Activated CD4-positive, alpha-beta T cell treated with anti-CD3 and anti-CD28 coated beads, Interleukin-2, amount 50 U/mL, for 1 hour (primary cell): ENCODE data around the gene ASB14.
"Not testable (repeated sequence)": the region's sequence is repeated elsewhere in the genome, so short reads cannot be mapped to it uniquely, and the experiment has no call there.

Source experiments
- DNase-seq: peaks from one replicate; pipeline ENCODE4 v3.0.0-alpha.2; 2020

Gene ASB14

DNA sequence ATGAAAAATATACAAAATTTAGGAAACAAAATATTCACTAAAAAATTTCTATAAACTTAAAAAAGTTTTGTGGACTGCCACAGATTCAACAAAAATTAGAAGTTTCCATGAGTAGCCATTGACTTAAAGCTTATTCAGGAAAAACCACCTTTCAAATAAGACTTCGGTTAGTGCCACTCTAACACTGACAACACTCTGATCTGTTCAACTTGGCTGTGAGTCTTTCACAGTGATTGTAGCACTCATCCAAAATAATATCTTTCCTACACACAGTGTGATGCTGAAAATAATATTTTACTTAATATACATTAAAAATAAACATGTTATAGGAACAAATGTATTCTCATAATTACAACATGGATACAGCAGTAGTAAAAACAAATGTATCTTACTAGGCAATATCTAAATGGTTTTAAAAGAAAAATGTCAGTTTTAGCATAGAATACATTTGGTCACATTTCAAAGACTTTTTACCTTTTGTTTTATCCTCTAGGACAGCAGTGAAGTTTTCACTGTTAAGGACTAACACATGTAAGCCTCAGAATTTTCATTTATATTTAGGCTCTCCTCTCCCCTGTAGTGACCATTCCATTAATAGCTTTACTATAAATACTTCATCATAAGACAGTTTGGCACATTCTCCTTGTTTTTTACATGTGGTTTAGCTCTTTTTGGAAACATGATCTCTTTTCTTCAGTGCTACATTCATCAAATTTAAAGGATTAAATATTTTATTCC, at the start of gene ASB14:
Gene ASB14, minus strand, starts transcription at position 527 of the 738 bp plus-strand sequence. CDS start 652 bp downstream, outside the sequence.
- no peak for DNase-seq

DNA sequence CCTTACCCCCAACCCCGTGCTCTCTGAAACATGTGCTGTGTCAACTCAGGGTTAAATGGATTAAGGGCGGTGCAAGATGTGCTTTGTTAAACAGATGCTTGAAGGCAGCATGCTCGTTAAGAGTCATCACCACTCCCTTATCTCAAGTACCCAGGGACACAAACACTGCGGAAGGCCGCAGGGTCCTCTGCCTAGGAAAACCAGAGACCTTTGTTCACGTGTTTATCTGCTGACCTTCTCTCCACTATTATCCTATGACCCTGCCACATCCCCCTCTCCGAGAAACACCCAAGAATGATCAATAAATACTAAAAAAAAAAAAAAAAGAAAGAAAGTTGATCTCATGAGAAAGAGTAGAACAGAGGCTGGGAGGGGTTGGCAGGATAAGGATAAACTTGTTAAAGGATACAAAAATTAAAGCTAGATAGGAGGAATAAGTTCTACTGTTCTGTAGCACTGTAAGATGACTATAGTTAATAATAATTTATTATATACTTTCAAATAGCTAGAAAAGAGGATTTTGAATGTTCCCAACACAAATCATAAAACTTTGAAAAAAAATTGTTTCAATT, 46.7 kb upstream of the ASB14 start:
- DNase-seq: not testable (repeated sequence)

DNA sequence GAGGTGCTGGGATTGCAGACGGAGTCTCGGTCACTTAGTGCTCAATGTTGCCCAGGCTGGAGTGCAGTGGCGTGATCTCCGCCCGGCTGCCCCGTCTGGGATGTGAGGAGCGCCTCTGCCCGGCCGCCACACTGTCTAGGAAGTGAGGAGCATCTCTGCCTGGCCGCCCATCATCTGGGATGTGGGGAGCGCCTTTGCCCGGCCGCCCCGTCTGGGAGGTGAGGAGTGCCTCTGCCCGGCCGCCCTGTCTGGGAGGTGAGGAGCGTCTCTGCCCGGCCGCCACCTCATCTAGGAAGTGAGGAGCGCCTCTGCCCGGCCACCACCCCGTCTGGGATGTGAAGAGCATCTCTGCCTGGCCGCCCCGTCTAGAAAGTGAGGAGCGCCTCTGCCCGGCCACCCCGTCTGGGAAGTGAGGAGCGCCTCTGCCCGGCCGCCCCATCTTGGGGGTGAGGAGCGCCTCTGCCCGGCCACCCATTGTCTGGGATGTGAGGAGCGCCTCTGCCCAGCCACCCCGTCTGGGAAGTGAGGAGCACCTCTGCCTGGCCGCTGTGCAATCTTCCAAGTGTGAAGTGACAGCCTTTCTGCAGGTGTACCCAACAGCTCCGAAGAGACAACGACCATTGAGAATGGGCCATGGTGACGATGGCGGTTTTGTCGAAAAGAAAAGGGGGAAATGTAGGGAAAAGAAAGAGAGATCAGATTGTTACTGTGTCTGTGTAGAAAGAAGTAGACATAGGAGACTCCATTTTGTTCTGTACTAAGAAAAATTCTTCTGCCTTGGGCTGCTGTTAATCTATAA, 46.0 kb upstream of the ASB14 start:
- not testable (repeated sequence) for DNase-seq

DNA sequence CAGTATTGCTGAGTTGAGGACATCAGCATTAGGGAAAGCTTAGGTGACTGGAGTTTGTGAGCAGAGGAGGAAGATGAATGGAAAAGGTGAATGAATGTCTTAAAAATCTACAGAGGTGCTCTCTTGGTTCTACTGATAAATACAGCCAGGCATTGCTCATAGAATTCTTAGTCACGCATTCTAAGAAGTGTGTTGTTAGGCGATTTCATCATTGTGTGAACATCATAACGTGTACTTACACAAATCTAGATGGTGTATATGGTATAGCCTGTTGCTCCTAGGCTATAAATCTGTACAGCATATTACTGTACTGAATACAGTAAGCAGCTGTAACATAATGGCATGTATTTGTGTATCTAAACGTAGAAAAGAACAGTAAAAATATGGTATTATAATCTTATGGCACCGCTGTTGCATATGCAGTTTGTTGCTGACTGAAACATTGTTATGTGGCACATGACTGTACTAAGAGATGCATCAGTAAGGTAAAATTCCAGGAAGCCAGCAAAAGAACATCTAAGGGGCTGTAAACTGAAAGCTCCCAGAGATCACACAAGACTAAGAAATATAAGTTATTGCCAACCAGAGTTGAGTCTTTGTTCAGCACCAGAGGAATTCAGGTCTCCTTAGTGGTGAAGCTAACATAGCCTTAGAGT, 42.9 kb upstream of the ASB14 start:
- no peak for DNase-seq

DNA sequence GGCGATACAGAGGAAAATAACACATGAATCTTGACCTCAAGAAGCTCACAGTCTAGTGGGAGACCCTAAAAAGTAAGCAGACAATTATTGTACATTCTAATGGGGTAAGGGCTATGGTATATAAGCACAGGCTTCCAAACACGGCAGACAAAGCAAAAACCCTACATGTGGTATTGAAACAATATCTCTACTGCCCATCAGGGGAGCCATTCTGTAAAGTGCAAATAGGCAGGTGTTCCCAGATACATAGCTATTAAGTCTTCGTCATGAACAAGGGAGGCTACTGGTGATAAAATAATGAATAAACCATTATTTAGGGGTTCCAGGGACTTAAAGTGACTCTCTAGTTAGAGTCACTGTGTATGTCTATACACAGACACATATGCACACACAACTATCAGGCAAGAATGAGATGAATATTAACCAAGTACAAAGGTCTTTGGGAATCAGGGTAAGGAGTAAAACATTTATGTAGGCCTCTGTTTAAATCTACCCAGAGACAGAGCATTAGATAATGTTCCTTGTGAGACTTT, 38.7 kb upstream of the ASB14 start:
- no peak for DNase-seq

DNA sequence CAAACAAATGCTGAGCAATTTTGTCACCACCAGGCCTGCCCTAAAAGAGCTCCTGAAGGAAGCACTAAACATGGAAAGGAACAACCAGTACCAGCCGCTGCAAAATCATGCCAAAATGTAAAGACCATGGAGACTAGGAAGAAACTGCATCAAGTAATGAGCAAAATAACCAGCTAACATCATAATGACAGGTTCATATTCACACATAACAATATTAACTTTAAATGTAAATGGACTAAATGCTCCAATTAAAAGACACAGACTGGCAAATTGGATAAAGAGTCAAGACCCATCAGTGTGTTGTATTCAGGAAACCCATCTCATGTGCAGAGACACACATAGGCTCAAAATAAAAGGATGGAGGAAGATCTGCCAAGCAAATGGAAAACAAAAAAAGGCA, 34.0 kb upstream of the ASB14 start:
- DNase-seq: not testable (repeated sequence)

DNA sequence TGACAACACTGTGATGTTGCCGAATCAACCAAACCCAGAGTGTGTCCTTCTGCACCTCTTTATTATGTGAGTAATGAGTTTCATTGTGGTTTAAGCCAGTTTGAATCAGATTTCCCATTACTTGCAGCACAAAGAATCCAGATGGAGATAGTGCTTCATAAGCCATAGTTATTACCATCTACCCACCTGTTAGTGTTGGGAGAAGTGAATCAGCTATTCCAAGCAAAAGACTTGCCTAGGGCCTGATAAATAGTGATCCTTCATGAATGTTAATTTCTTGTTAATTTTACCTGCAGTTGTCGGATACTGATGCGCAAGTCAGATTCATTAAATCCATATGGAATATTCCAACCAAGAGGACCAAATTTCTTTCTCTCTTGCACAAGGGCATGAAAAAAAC, 21.7 kb upstream of the ASB14 start:
- DNase-seq: no peak

DNA sequence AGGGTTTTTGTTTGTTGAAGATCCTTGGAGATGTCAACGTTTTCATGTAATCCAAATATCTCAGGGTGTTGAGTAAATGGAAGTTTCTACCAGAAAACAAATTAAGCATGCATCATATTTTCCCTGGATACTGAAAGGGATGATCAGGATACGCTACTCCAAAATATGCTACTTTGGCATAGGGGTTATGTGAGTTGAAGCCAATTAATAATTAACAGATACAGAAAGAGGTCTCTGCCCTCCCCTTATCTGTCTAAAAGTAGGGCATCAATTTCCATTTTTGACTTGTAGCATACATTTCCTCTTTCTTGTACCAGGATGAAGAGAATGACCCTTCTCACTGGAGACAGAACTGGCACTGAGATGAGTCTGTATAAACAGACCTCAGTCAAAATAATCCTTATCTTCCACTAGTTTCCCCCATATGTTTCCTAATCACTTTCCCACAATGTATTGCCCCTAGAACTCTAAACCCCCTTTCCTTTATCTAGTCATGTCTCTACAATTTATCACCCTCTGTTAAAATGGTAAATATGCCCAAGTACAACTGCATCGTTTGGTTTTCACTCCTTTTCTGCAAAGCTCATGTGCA, 17.4 kb upstream of the ASB14 start:
- DNase-seq: no peak

DNA sequence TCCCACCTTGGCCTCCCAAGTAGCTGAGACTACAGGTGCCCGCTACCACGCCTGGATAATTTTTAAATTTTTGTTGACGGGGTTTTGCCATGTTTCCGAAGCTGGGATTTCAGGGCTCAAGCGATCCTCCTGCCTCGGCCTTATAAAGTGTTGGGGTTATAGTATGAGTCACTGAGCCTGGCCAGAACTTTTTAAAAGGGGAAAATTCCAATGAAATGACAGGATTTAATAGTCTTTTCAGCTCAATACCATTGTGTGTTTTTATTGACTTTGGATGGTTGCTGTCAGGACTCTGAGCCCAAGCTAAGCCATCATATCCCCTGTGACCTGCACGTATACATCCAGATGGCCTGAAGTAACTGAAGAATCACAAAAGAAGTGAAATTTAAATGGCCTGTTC, 11.0 kb upstream of the ASB14 start:
- DNase-seq: not testable (repeated sequence)

DNA sequence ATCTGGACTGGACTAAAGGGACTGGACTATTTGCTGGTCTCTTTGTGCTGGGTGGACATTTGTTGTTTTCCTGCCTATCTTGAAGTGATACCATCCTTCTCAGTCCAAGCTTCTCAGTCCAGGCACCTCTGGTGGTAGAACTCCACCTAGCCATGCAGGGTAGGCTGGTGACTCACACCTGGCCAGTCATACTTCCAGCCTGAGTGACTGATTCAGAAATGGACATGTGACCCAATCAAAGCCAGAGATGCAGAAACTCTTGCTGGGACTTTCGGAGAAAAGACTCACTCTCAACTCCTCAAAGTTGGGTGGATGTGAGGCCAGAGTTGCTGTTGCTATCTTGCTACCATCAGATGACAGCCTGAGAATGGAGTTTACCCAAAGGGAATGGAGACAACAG, 5.6 kb upstream of the ASB14 start:
- no peak for DNase-seq

DNA sequence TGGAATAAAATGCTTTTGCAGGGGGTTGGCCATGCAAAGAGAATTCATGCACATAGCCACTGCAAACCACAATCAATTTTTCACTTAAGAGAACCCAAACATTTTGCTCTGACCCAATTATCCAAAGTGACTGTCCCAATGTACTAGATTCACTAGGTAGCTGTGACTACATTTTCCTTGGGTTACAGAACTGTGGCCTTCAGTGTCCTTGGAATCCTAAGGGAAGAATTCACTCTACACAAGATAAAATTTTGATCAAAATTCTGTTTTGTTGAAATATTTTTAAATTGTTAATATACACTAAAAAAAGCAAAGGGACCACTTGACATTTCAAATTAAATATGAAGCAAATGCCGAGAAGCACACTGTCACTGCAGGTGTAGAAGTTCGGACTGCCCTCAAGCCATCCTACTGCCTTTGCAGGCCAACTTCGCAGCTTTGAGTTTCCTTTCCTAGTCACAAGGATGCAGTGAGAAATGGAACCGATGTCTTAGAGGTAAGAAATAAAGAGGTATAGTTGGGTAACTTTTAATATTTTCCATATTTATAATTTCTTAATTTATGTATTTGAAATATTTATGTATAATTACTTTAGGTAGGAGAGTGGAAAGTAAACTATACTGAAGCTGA, 527 bp upstream of the ASB14 start:
- DNase-seq: no peak

DNA sequence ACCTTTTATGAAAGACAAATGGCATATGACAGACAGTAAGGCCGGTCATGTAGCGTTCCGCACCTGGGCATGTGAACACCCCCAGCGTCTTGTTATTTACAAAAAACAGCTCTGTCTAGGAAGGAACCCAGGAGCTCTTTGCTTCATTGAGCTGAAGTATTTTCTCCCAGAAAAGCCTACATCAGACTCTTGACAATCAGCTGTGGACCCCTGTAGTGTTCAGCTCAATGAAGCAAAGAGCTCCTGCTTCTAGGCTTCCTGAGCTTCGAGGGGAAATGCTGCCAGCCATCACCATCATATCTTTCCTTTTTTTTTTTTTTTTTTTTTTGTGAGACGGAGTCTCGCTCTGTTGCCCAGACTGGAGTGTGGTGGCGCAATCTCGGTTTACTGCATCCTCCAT, 4.1 kb downstream of the ASB14 start:
- no peak for DNase-seq

DNA sequence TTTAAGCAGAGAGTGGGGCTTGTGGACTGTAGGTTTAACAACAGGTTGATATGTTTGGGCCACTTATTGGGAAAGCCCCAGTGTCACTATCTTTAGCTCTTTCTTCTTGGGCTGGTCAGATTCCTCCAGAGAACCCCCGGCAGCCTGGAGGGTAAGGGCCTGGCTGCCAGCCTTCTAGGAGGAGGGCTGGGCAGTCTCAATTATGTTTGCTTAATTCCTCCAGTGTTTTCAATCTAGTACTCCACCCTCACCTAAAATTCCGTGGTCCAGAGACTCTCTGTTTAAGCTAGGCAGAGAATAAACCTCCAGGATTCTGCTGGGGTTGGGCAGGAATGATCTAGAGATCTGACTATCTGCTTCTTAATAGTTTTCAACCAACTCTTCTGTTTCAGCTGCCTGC, 5.3 kb downstream of the ASB14 start:
- DNase-seq: no peak

DNA sequence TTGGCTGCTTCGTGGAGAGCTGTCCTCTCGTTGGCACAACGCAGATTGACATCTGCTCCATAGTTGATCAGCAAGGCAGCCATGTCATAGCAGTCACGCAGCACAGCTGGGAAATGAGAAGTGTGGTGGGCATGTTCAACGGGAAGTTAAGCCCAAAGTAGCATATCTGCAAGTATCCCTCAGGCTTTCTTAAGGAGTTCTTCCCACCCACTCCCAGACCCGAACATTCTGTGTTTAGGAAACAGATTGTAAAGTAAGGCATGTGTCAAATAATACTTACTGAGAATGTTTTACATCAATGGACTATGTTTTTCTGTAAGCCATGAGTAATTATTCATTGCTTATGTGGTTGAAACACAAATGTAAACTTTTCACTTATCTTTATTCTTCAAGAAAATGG, 9.2 kb downstream of the ASB14 start:
- DNase-seq: no peak

DNA sequence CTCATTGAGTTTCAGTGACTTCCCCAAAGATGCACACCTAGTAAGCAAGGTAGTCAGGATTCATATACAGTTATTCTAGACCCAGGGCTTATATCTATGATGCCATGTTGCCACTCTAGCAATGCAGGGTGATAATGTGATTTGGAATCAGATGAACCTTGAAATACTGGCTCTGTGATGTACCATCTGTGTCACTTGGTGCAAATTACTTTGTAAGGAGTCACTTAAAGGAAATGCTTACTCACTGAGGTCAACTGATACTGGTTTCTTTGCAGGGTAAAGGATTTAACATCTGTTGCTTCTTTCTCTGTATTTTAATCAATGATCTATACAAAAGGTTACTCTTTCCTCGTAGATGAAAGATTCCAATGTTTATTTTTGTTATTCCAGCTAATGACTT, 10.8 kb downstream of the ASB14 start:
- no peak for DNase-seq

DNA sequence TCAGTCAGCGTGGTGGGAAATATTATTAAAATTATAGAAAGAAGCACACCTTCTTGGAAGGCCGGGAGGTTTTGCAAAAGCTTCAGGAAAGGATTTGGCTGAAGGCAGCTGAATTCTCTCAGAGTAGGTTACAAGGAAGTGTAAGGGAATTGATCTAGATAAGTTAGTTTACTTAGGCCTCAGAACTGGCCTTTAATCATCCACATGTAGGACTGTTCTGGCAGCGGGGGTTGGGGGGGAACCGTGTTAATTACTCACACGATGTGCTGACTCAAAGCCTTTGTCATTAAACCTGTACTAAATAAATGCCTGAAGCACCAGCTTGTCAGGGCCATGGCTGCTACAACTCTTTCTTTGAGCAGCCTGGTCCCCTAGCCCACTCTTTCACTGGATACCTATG, 12.8 kb downstream of the ASB14 start:
- no peak for DNase-seq

DNA sequence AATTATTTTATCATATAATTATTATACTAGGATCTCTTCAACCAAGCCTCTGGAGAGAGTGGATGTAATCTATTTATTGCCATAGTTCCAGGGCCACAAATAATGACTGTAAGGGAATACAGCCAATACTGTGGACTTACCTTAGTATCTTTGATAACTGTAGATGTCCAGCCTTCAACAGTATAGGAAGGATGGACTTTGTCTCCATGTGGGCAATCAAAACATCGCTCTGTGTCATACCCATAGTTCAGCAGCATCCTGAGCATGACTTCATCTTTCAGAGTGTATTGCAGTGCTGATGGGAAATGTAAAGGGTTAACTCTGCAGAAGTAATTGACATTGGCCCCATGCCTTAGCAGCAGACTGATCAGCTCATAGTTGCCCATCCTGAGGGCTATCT, 14.2 kb downstream of the ASB14 start:
- DNase-seq: no peak

DNA sequence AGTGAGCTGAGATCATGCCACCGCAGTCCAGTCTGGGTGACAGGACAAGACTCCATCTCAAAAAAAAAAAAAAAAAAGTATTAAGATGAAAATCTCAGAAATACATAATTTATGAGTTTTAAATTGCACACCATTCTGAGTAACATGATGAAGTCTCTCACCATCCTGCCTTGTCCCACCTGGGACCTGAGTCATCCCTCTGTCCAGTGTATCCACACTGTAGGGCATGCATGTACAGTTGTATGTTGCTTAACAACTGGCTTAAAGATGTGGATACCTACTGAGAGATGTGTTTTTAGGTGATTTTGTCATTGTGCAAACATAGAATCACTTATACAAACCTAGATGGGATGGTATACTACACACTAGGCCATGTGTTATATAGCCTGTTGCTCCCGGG, 17.1 kb downstream of the ASB14 start:
- DNase-seq: no peak

DNA sequence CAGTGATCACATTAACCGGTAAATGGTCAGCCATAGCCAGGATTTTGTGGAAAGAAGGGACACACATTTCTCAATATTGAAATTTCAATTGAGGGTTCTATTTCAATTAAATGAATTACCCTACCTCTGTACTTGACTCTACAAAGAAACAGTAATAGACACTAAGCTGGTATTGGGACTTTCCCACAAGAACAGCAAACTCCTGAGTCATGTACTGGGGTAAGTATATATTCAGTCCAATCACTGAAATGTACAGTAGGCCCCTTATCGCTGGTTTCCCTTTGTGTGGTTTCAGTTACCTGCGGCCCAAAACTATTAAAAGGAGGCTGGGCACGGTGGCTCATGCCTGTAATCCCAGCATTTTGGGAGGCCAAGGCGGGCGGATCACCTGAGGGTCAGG, 17.6 kb downstream of the ASB14 start:
- no peak for DNase-seq

DNA sequence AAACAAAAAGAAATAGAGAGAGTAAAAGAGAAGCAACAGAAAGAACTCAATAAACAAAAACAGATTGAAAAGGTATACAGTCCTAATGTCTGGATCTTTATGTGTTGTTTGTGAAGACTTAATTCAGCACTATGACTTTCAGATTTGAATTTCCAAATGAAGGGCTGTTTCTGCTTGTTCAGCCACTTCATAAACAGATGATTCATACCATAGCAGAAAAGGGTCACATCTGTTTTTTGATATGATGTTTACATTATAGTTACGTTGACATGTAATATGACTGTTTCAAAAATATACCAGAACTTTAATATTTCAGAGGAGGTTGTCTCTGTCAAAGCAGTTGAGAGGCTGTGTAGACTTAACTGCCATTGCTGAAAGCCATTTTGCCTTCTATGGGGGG, 24.1 kb downstream of the ASB14 start:
- DNase-seq: no peak

DNA sequence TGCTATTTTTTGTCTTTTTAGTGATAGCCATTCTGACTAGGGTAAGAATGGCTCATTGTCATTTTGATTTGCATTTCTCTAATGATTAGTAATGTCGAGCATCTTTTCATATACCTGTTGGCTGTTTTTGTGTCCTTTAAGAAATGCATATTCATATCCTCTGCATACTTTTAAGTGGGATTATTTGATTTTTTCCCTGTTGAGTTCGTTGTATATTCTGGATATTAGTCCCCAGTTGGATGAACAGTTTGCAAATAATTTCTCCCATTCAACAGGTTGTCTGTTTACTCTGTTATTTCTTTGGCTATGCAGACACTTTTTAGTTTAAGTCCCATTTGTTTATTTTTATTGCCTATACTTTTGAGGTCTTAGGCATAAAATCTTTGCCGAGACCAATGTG, 30.6 kb downstream of the ASB14 start:
- DNase-seq: no peak

DNA sequence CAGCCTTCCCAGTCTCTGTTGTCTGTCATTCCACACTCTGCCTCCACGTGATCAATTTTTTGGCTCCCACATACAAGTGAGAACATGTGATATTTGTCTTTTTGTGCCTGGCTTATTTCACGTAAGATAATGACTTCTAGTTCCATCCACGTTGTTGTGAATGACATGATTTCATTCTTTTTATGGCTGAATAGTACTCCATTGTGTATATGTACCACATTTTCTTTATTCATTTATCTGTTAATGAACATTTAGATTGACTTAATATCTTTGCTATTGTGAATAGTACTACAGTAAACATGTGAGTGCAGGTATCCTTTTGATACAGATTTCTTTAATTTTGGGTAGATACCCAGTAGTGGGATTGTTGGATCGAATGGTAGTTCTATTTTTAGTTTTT, 31.4 kb downstream of the ASB14 start:
- no peak for DNase-seq
